ENCODE measurements around the gene NKRF. TPM values are rescaled to one million over a fixed set of nuclear protein-coding genes. Genes with fewer than 3 reads are reported as not detected.
A peak's percentile ranks its signal among the peaks of the same experiment; 100 is the strongest.

NKRF gene
- total RNA-seq, 1 donor from 2014 or later, result 9.8 TPM

DNA sequence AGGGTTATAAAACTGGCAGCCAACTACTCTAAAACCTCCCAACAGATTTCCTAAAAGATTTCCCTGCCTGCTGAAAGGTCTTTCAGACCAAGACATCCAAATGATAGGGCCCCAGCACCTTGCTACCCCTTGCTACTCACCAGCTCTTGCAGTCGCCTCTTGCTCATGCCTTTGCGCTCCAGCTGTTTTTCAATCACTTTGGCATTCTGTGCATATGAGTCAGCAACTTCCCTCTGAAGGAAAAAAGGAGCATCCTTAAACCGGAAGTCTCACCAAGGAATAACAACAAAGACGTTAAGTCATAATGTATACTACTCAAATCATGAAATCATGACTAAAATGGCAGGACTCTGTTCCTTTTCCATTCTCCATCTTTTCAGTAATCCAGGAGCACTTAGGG lies 65.0 kb downstream of the NKRF start:
- DNase-seq (ENCODE audit: extremely low spot score in 2 of 2), result no peak
- Histone ChIP-seq H3K27ac (no peak overlapping the region), H3K9me3 (no peaks in the 10 kb centered on the region), H3K4me1 (no peaks in the 10 kb centered on the region), H3K36me3 (peaks cover 0 to 6% of the 10 kb centered on the region in 2 donors), H3K4me3 (no peak overlapping the region), H3K27me3 (no peaks in the 10 kb centered on the region)
- intact Hi-C loops (cut with DNase I), result no loop called here
- TF ChIP-seq POLR2AphosphoS5 (IDR thresholded peaks at IDR 0.05; ENCODE audit: insufficient read depth in 1 of 2, low read depth in 1 of 2) (no peak), POLR2A (IDR thresholded peaks at IDR 0.05) (no peak), CTCF (IDR thresholded peaks at IDR 0.05) (no peak)

DNA sequence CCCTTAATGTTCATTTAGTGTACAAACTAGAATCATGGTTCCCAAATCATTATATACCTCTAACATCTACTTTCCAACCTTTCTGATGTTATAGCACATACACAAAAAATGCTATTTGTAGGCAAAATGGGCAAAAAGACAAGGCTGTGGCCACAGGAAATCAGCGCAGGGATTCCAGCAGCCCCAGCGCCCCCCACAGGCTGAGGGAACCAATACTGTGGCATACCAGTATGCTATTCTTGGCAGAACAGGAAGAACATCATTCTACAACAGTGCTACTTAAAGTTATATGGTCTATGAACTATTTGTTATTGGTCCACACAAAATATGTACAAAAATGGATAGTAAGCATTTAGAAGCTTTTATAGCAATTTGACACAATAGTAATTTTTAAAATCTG lies 66.4 kb downstream of the NKRF start:
- Histone ChIP-seq H3K27ac (no peak overlapping the region), H3K27me3 (no peaks in the 10 kb centered on the region), H3K36me3 (peaks cover 0 to 6% of the 10 kb centered on the region in 2 donors), H3K4me3 (no peak overlapping the region), H3K4me1 (no peaks in the 10 kb centered on the region), H3K9me3 (no peaks in the 10 kb centered on the region)
- intact Hi-C loops (cut with DNase I), result no loop called here
- TF ChIP-seq POLR2AphosphoS5 (IDR thresholded peaks at IDR 0.05; ENCODE audit: insufficient read depth in 1 of 2, low read depth in 1 of 2) (no peak), POLR2A (IDR thresholded peaks at IDR 0.05) (no peak), CTCF (IDR thresholded peaks at IDR 0.05) (no peak)
- DNase-seq (ENCODE audit: extremely low spot score in 2 of 2), result no peak

MicroRNA genes within 50 kb of the gene (microRNA counts, 767-probe panel; counts per million panel counts)
- microRNA hsa-miR-766-3p, result 238 to 261 counts per million in 2 donors

Small RNA genes within 50 kb of the gene (microRNA-seq; reads per million reads assigned to microRNA genes)
- 8.6 reads per million, percentile 19 among the genes with 10 or more reads in this experiment for gene MIR766 (ENCODE audit: borderline number of aligned reads, borderline replicate concordance)

Small RNA genes within 50 kb of the gene (small RNA-seq; reads per million reads assigned to genes)
- 1.2 reads per million, percentile 31 among the genes with 10 or more reads in this experiment for gene MIR766

Other genes with a start within 250 kb of the NKRF start
- gene SLC25A43, start 207.1 kb downstream of the NKRF start, total RNA-seq, result 25.5 TPM
- gene SLC25A5, start 138.0 kb downstream of the NKRF start, total RNA-seq, result 303 TPM
- gene STEEP1, start 41.0 kb downstream of the NKRF start, total RNA-seq, result 26.5 TPM
- 35.8 TPM for gene UBE2A, start 31.9 kb downstream of the NKRF start, total RNA-seq
- 25.8 TPM for gene SEPTIN6, start 86.7 kb upstream of the NKRF start, total RNA-seq
- gene SOWAHD, start 152.2 kb upstream of the NKRF start, total RNA-seq, result not detected
- gene RPL39, start 185.2 kb upstream of the NKRF start, total RNA-seq, result 1,813 TPM
- gene UPF3B, start 246.5 kb upstream of the NKRF start, total RNA-seq, result 2.5 TPM